ENCODE measurements around the gene GATA5. TPM values are rescaled to one million over a fixed set of nuclear protein-coding genes. Genes with fewer than 3 reads are reported as not detected.

Gene GATA5
- total and polyA plus RNA-seq, 12 donors: 0.11 to 5.1 (median 0.60) TPM

GRCh38 chr20:62472138-62472940, 3.5 kb downstream of the GATA5 start:
- 80 to 84% methylated on average over 23 of the region's 23 CpGs for WGBS, 2 donors
- ATAC-seq (no peak), DNase-seq (no peak)
- Histone ChIP-seq H3K9me3 (no peaks in the 10 kb centered on the region), H3K4me1 (peaks cover 0 to 20% (median 12%) of the 10 kb centered on the region in 9 donors), H3K27ac (no peak overlapping the region), H3K36me3 (no peaks in the 10 kb centered on the region), H3K4me3 (no peak overlapping the region), H3K27me3 (peaks cover 26 to 77% (median 59%) of the 10 kb centered on the region in 7 donors)
- TF ChIP-seq CTCF (IDR thresholded peaks at IDR 0.05): no peak
- intact Hi-C loops (cut with DNase I): no loop called here

GRCh38 chr20:62470459-62470858, 5.3 kb downstream of the GATA5 start:
- H3K9me3 ChIP-seq: no peaks in the 10 kb centered on the region
- WGBS, 2 donors: 81 to 85% methylated on average over 12 of the region's 12 CpGs
- no peak for DNase-seq
- ATAC-seq: no peak
- no peak overlapping the region for H3K27ac ChIP-seq
- intact Hi-C loops (cut with DNase I): no loop called here
- peaks cover 13 to 63% (median 45%) of the 10 kb centered on the region in 7 donors for H3K27me3 ChIP-seq
- no peaks in the 10 kb centered on the region for H3K36me3 ChIP-seq
- H3K4me1 ChIP-seq: peaks cover 0 to 10% (median 3%) of the 10 kb centered on the region in 9 donors
- no peak for TF ChIP-seq CTCF (IDR thresholded peaks at IDR 0.05)
- no peak overlapping the region for H3K4me3 ChIP-seq

- intact Hi-C loops (cut with DNase I): no loop called here
- Histone ChIP-seq H3K4me1 (peaks cover 0 to 10% (median 0%) of the 10 kb centered on the region in 9 donors), H3K27me3 (peaks cover 9 to 58% (median 41%) of the 10 kb centered on the region in 7 donors), H3K36me3 (no peaks in the 10 kb centered on the region), H3K27ac (no peak overlapping the region), H3K4me3 (no peak overlapping the region), H3K9me3 (no peaks in the 10 kb centered on the region)
- ATAC-seq (no peak), DNase-seq (no peak)
- no peak for TF ChIP-seq CTCF (IDR thresholded peaks at IDR 0.05)
- WGBS, 2 donors: 65 to 68% methylated on average over 18 of the region's 18 CpGs
Observed at GRCh38 chr20:62470001-62470400, 5.8 kb downstream of the GATA5 start.

GRCh38 chr20:62469352-62469751, 6.4 kb downstream of the GATA5 start:
- H3K27ac ChIP-seq: no peak overlapping the region
- peaks cover 4 to 52% (median 34%) of the 10 kb centered on the region in 7 donors for H3K27me3 ChIP-seq
- H3K9me3 ChIP-seq: no peaks in the 10 kb centered on the region
- TF ChIP-seq CTCF (IDR thresholded peaks at IDR 0.05): no peak
- peaks cover 0 to 4% (median 0%) of the 10 kb centered on the region in 9 donors for H3K4me1 ChIP-seq
- DNase-seq (no peak), ATAC-seq (no peak)
- no peak overlapping the region for H3K4me3 ChIP-seq
- no peaks in the 10 kb centered on the region for H3K36me3 ChIP-seq
- intact Hi-C loops (cut with DNase I): no loop called here
- WGBS, 2 donors: 84 to 87% methylated on average over 17 of the region's 17 CpGs
